Mesendoderm (in vitro differentiated cells): Measurements from ENCODE around the gene ZFHX3.

Experiments
- DNase-seq: peaks from one replicate; pipeline ENCODE4 v3.0.0; 2013
- H2AK5ac ChIP-seq: 2 replicates; pipeline ENCODE4 v1.6.1; 2013; ENCODE audit warnings: low read length, inconsistent platforms
- H2BK120ac ChIP-seq: 2 replicates; pipeline ENCODE4 v1.6.1; 2013; ENCODE audit warnings: low read depth, mild to moderate bottlenecking, low read length, moderate library complexity, mixed read lengths
- H2BK15ac ChIP-seq: replicated peaks from 2 replicates; pipeline ENCODE4 v1.6.1; 2013; ENCODE audit warnings: low read depth, mild to moderate bottlenecking, moderate library complexity
- H2BK5ac ChIP-seq: 2 replicates; pipeline ENCODE4 v1.6.1; 2013; ENCODE audit warnings: low read length, inconsistent platforms
- H3K18ac ChIP-seq: 2 replicates; pipeline ENCODE4 v1.6.1; 2013; ENCODE audit warnings: mild to moderate bottlenecking, low read length, mixed read lengths
- H3K23ac ChIP-seq: one replicate; pipeline ENCODE4 v1.6.1; 2013; ENCODE audit warnings: low read length
- H3K27ac ChIP-seq: 2 replicates; pipeline ENCODE4 v1.5.1; 2013; ENCODE audit warnings: low read depth, mild to moderate bottlenecking, inconsistent platforms, low read length, moderate library complexity
- H3K27me3 ChIP-seq: 2 replicates; pipeline ENCODE4 v1.6.1; 2013; ENCODE audit warnings: low read length, control low read depth, mild to moderate bottlenecking, inconsistent platforms; ENCODE audit not compliant: insufficient read depth, poor library complexity
- H3K36me3 ChIP-seq: 2 replicates; pipeline ENCODE4 v1.6.1; 2013; ENCODE audit warnings: low read length, inconsistent platforms; ENCODE audit not compliant: control insufficient read depth, insufficient read depth
- H3K4ac ChIP-seq: one replicate; pipeline ENCODE4 v1.6.1; 2013; ENCODE audit warnings: low read depth, mild to moderate bottlenecking, low read length, moderate library complexity
- H3K4me1 ChIP-seq: 2 replicates; pipeline ENCODE4 v1.6.1; 2013; ENCODE audit warnings: low read depth, low read length, inconsistent platforms; ENCODE audit not compliant: control insufficient read depth
- H3K4me2 ChIP-seq: 2 replicates; pipeline ENCODE4 v1.6.1; 2013; ENCODE audit warnings: low read length
- H3K4me3 ChIP-seq: 2 replicates; pipeline ENCODE4 v1.5.1; 2013; ENCODE audit warnings: mild to moderate bottlenecking, low read length
- H3K56ac ChIP-seq: one replicate; pipeline ENCODE4 v1.6.1; 2013; ENCODE audit warnings: low read length
- H3K79me1 ChIP-seq: 2 replicates; pipeline ENCODE4 v1.6.1; 2013; ENCODE audit warnings: low read length, inconsistent platforms
- H3K79me2 ChIP-seq: 2 replicates; pipeline ENCODE4 v1.6.1; 2013; ENCODE audit warnings: mild to moderate bottlenecking, low read length; ENCODE audit not compliant: control insufficient read depth, insufficient read depth
- H3K9ac ChIP-seq: 2 replicates; pipeline ENCODE4 v1.6.1; 2013; ENCODE audit warnings: low read length, inconsistent platforms
- H4K5ac ChIP-seq: one replicate; pipeline ENCODE4 v1.6.1; 2013; ENCODE audit warnings: low read length
- H4K8ac ChIP-seq: one replicate; pipeline ENCODE4 v1.6.1; 2013; ENCODE audit warnings: low read depth, mild to moderate bottlenecking, control low read depth, low read length, moderate library complexity
- WGBS: extraction: QIAGEN DNeasy Blood & Tissue Kit; methylation state at CpG from one replicate; pipeline ENCODE4 v1.1.7; 2013; ENCODE audit warnings: low lambda C conversion rate, missing lambda C conversion rate; ENCODE audit not compliant: insufficient coverage; ENCODE audit errors: extremely low coverage; 5-methylcytosine and 5-hydroxymethylcytosine counted together

The ZFHX3 gene

DNA sequence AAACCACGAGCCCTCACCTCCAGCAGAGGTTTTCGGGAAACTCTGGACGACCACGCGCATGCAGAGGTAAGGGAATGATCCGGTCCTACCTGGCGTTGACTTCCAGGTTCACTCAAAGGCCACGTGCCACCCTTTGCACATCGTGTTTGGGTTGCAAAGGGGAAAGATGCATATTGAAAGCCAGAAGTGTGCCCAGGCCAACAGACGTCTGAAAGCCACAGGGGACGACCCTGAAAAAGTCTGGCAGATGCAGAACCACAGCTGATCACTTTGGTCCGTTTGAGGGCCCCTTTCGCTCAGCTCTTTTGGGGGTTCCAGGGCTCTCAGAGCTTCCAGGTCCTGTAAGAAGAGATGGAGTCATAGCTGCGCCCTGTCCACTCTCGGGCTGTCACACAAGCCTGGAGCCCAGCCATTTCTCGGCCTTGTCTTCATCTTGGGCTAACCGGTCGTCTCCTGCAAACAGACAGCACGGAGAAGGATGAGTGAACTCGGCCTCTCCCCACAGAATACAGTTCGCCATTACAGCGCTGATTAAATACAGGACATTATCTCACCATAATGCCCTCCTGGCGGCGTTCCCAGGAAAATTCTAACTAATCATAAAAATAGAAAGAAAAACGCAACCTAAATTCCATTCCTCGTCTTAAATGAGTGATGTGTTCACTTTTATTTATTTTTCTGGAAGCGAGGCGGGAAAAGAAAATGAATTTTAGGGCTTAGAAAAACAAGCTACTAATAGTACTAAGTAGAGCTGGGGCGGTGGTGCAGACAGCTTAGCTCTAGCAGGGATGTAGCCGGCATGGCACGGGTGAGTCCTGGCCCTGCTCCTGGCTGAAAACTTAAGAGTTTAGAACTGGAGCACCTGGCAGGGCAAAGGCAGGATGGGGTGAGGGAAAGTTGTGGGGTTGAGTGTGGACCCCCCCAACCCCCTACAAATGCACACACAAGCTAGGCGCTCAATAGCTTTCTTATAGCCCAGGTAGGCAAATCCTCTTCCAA is 45.5 kb upstream of the ZFHX3 start:
- Histone ChIP-seq H3K4me3 (no peak overlapping the region), H3K4ac (no peak overlapping the region), H2BK15ac (no peak overlapping the region), H3K79me1 (no peaks in the 10 kb centered on the region), H3K79me2 (no peaks in the 10 kb centered on the region), H3K23ac (no peak overlapping the region), H3K56ac (no peak overlapping the region), H3K18ac (no peak overlapping the region), H2BK5ac (no peak overlapping the region), H2BK120ac (no peak overlapping the region), H3K27me3 (no peaks in the 10 kb centered on the region), H2AK5ac (no peak overlapping the region), H4K5ac (no peak overlapping the region), H3K4me1 (no peaks in the 10 kb centered on the region), H3K9ac (no peak overlapping the region), H3K27ac (no peak overlapping the region), H3K4me2 (no peak overlapping the region), H4K8ac (no peak overlapping the region), H3K36me3 (no peaks in the 10 kb centered on the region)
- DNase-seq, result no peak
- no CpG with 5 or more reads among the region's 32 CpGs for WGBS

DNA sequence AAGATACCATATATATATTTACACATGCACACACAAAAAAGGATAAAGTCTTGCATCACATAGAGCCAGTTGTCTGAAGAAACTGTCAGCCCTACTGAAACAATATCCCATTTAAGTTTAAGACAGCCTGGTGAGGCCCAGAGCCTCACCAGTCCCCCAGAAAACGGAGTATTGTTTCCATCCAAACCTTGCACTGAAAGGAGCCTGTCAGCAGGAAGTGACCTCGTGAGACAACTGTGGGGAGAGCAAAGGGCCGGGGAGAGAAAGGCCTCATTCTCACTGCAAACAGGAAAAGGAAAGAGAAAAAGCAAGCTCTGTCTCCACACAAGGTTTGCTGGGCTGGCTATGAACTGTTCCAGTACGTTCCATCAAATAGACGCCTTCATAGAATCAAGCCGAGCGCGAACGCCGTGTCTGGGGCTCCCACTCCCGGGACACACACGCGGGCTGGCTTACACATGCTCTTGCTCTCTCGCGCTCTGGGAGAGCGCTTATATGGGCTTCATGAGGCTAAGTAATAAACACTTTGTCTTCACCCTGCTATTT is 44.4 kb upstream of the ZFHX3 start:
- Histone ChIP-seq H2BK15ac (no peak overlapping the region), H3K79me2 (no peaks in the 10 kb centered on the region), H3K23ac (no peak overlapping the region), H3K36me3 (no peaks in the 10 kb centered on the region), H3K4me1 (no peaks in the 10 kb centered on the region), H2BK120ac (no peak overlapping the region), H2AK5ac (no peak overlapping the region), H3K27me3 (no peaks in the 10 kb centered on the region), H3K9ac (no peak overlapping the region), H2BK5ac (no peak overlapping the region), H3K79me1 (no peaks in the 10 kb centered on the region), H3K27ac (no peak overlapping the region), H4K8ac (no peak overlapping the region), H3K4ac (no peak overlapping the region), H4K5ac (no peak overlapping the region), H3K56ac (no peak overlapping the region), H3K4me3 (no peak overlapping the region), H3K18ac (peak overlapping the region; percentile 32), H3K4me2 (no peak overlapping the region)
- WGBS, result no CpG with 5 or more reads among the region's 16 CpGs
- peak; percentile 14 for DNase-seq

DNA sequence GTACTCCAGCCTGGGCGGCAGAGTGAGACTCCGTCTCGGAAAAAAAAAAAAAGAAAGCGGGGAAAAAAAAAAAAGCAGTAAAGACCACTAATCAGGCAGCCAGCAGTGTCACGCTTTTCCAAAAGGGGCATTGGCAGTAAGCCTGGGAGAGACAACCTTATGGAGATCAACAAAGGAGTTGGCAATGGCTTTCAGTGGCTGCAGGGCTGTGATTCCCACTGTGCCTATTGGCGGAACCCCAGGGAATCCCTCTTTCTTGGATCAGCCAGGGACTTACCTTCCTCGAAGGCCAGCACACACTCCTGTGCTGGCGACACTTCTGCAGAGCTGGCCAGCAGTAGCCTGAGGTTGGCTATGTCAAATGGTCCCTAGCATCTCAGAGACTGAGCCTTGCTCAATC is 43.2 kb upstream of the ZFHX3 start:
- Histone ChIP-seq H3K18ac (no peak overlapping the region), H3K23ac (no peak overlapping the region), H3K9ac (no peak overlapping the region), H2AK5ac (no peak overlapping the region), H3K79me2 (no peaks in the 10 kb centered on the region), H2BK5ac (no peak overlapping the region), H2BK120ac (no peak overlapping the region), H3K4me2 (no peak overlapping the region), H4K5ac (no peak overlapping the region), H3K36me3 (no peaks in the 10 kb centered on the region), H4K8ac (no peak overlapping the region), H3K27ac (no peak overlapping the region), H2BK15ac (no peak overlapping the region), H3K4me1 (no peaks in the 10 kb centered on the region), H3K27me3 (no peaks in the 10 kb centered on the region), H3K56ac (no peak overlapping the region), H3K4me3 (no peak overlapping the region), H3K79me1 (no peaks in the 10 kb centered on the region), H3K4ac (no peak overlapping the region)
- no CpG with 5 or more reads among the region's 8 CpGs for WGBS
- no peak for DNase-seq

DNA sequence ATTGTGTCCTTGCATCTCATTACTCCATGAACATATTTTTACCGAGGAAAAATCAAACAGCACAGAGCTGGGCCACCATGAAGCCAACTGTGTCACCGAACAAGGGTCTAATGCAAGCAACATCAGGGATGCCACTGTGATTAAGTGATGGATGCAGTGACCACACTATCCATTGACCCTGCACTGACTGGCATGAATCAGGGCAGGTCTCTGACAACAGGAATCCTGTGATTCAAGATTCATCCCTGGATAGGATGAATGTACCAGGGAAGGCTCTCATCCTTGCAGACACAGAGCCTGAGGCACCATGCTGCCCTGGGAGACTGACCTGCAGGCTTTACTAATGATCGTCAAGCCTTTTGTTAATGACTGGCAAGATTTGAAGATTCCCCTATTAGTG is 41.5 kb upstream of the ZFHX3 start:
- H3K4ac ChIP-seq, result no peak overlapping the region
- no peak overlapping the region for H4K8ac ChIP-seq
- no peak overlapping the region for H4K5ac ChIP-seq
- H3K4me1 ChIP-seq, result no peaks in the 10 kb centered on the region
- H2BK120ac ChIP-seq, result no peak overlapping the region
- no peak overlapping the region for H2AK5ac ChIP-seq
- H3K56ac ChIP-seq, result no peak overlapping the region
- WGBS, result no CpG with 5 or more reads among the region's 3 CpGs
- H3K4me3 ChIP-seq, result no peak overlapping the region
- DNase-seq, result no peak
- no peaks in the 10 kb centered on the region for H3K79me2 ChIP-seq
- no peak overlapping the region for H2BK15ac ChIP-seq
- H3K27me3 ChIP-seq, result no peaks in the 10 kb centered on the region
- no peaks in the 10 kb centered on the region for H3K36me3 ChIP-seq
- no peak overlapping the region for H2BK5ac ChIP-seq
- H3K23ac ChIP-seq, result no peak overlapping the region
- no peak overlapping the region for H3K27ac ChIP-seq
- H3K18ac ChIP-seq, result no peak overlapping the region
- H3K79me1 ChIP-seq, result no peaks in the 10 kb centered on the region
- H3K9ac ChIP-seq, result no peak overlapping the region
- no peak overlapping the region for H3K4me2 ChIP-seq

DNA sequence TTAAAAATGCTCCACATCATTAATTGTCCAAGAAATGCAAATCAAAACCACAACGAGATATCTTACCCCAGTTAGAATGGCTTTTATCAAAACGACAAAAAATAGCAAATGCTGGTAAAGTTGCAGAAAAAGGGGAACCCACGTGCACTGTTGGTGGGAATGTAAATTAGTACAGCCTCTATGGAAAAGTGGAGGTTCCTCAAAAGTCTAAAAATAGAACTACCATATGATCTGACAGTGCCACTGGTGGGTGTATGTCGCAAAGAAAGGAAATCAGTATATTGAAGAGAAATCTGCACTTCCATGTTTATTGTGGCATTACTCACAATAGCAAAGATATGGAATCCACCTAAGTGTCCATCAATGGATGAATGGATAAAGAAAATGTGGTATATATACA is 38.2 kb upstream of the ZFHX3 start:
- no peak for DNase-seq
- Histone ChIP-seq H4K5ac (no peak overlapping the region), H2BK5ac (no peak overlapping the region), H3K4me1 (no peaks in the 10 kb centered on the region), H3K36me3 (no peaks in the 10 kb centered on the region), H3K27ac (no peak overlapping the region), H2BK15ac (no peak overlapping the region), H3K79me2 (no peaks in the 10 kb centered on the region), H3K4me3 (no peak overlapping the region), H4K8ac (no peak overlapping the region), H3K23ac (no peak overlapping the region), H3K79me1 (no peaks in the 10 kb centered on the region), H3K27me3 (no peaks in the 10 kb centered on the region), H3K4me2 (no peak overlapping the region), H2AK5ac (no peak overlapping the region), H3K18ac (no peak overlapping the region), H3K56ac (no peak overlapping the region), H2BK120ac (no peak overlapping the region), H3K9ac (no peak overlapping the region), H3K4ac (no peak overlapping the region)
- no CpG with 5 or more reads among the region's 4 CpGs for WGBS
